Astrocyte (in vitro differentiated cells and primary cell): ENCODE measurements around the gene MAP2K3.

ENCODE experiments used
- EZH2 ChIP-seq: IDR thresholded peaks from 2 replicates; pipeline ENCODE4 v1.6.1; 2012; ENCODE audit warnings: mild to moderate bottlenecking, low read length, inconsistent platforms; ENCODE audit not compliant: insufficient read depth
- TF ChIP-seq, protein P1 (sequence below): IDR thresholded peaks from 2 replicates; pipeline ENCODE4 v1.5.1; 2011; ENCODE audit warnings: low read depth, mild to moderate bottlenecking, inconsistent platforms, low read length, moderate library complexity; ENCODE audit not compliant: insufficient read depth

DNA sequence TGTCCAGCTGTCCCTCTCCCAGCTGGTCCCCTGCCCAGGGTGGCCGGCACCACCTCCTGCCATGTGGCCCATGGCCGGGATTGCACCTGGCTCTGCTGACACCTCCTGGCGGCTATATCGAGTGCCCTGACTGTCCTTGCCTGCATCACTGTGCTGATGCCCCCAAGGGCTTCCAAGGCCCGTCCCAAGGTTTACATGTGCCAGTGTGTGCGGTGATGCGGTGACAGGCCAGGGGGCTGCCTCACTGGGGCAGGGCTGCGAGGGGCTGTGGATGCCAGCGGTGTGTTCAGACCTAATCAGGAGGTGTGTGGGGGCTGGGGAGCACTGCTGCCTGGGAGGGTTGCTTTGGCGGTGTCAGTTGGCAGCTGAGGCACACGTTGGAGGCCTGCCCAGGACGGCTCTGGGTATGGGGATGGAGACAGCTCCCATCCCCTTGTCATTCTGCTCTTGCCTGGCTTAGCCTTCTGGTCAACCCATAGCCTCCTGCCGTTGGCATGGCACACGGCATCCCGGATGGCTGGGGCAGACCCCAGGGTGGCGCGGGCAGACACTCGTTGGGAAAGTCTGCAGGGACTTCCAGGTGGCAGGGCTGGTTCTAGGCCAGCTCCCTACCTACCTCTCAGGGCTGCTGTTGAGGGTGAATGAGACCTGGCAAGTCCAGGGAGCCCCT, 5.5 kb downstream of the MAP2K3 start:
- TF ChIP-seq, protein P1, sequence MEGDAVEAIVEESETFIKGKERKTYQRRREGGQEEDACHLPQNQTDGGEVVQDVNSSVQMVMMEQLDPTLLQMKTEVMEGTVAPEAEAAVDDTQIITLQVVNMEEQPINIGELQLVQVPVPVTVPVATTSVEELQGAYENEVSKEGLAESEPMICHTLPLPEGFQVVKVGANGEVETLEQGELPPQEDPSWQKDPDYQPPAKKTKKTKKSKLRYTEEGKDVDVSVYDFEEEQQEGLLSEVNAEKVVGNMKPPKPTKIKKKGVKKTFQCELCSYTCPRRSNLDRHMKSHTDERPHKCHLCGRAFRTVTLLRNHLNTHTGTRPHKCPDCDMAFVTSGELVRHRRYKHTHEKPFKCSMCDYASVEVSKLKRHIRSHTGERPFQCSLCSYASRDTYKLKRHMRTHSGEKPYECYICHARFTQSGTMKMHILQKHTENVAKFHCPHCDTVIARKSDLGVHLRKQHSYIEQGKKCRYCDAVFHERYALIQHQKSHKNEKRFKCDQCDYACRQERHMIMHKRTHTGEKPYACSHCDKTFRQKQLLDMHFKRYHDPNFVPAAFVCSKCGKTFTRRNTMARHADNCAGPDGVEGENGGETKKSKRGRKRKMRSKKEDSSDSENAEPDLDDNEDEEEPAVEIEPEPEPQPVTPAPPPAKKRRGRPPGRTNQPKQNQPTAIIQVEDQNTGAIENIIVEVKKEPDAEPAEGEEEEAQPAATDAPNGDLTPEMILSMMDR = no peak
- TF ChIP-seq EZH2 = no peak
